ENCODE data around the gene TMEM178B. TPM values are rescaled to one million over a fixed set of nuclear protein-coding genes. Genes with fewer than 3 reads are reported as not detected.

TMEM178B gene
- total and polyA plus RNA-seq, 9 of the 15 experiments (the other 6 are each of a cell fraction or from before 2014, with no cell fraction given), result under 0.01 to 0.03 (median 0.01) TPM; not detected in 5

DNA sequence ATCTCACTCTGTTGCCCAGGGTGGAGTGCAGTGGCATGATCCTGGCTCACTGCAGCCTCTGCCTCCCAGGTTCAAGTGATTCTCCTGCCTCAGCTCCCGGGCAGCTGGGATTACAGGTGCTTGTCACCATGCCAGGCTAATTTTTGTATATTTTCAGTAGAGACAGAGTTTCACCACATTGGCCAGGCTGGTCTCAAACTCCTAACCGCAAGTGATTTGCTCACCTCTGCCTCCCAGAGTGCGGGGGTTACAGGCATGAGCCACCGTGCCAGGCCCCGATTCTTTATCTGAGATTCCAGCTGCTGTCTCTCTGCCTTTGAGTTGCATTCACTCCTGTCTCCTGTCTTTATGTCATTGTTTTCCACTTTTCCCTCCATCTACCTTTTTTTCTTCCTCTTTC is 168.7 kb downstream of the TMEM178B start:
- in situ Hi-C loops (cut with MboI), result no loop called here
- no TSS peak for BruUV-seq (replicated peaks)
- H4K20me1 ChIP-seq (replicated peaks; ENCODE audit: control insufficient read depth, insufficient read depth, low read length), result no peaks in the 10 kb centered on the region
- H3K79me2 ChIP-seq (ENCODE audit: control insufficient read depth, insufficient read depth, low read length), result no peaks in the 10 kb centered on the region
- intact Hi-C loops (cut with micrococcal nuclease), result no loop called here
- no peak overlapping the region for H3K4me3 ChIP-seq
- no peak overlapping the region for H3K9ac ChIP-seq (ENCODE audit: insufficient read depth in 1 of 2, low read depth in 2 of 2, low read length in 2 of 2)
- POLR2A ChIA-PET, result interaction anchor here (0.6 kb wide), 1 partner anchor 116 kb away, joined by 3 read pairs; no protein-coding TSS in a partner anchor
- H3K9me1 ChIP-seq (ENCODE audit: control insufficient read depth, insufficient read depth, low read length), result no peaks in the 10 kb centered on the region
- DNase-seq (ENCODE audit: extremely low read depth in 1 of 4, low spot score in 3 of 4), result no peak
- H3K4me1 ChIP-seq (replicated peaks in 1 of 2; ENCODE audit: control insufficient read depth in 2 of 2, insufficient read depth in 2 of 2, low read length in 2 of 2), result no peaks in the 10 kb centered on the region
- peaks cover 39 to 40% of the 10 kb centered on the region in 2 experiments for H3K27me3 ChIP-seq (ENCODE audit: control insufficient read depth in 2 of 2, insufficient read depth in 2 of 2, low read length in 2 of 2)
- no peak overlapping the region for H3K27ac ChIP-seq (ENCODE audit: extremely low read depth, low read depth, low read length)
- no peaks in the 10 kb centered on the region for H3K36me3 ChIP-seq (ENCODE audit: control insufficient read depth, insufficient read depth, low read length)
- H3K4me2 ChIP-seq (ENCODE audit: insufficient read depth, low read length), result no peak overlapping the region
- 0% methylated on average over 5 of the region's 5 CpGs for WGBS (ENCODE audit: insufficient coverage, low coverage, missing lambda C conversion rate)
- no peak overlapping the region for H2AFZ ChIP-seq (ENCODE audit: low read depth, low read length)
- no peak for TF ChIP-seq ZNF436 (CRISPR knock-in tag; IDR thresholded peaks at IDR 0.05)
- TF ChIP-seq CBFA2T3 (IDR thresholded peaks at IDR 0.05), result peak; percentile 31; the same call in 1 of the 2 replicates
- no peaks in the 10 kb centered on the region for H3K9me3 ChIP-seq (replicated peaks; ENCODE audit: control insufficient read depth, insufficient read depth, low read depth, low read length)
- CTCF ChIA-PET (ENCODE audit: low intra/inter-chr PET ratio), result no interaction called here
- no peak for FAIRE-seq
- no peak for ATAC-seq

- Histone ChIP-seq H3K9me3 (replicated peaks; ENCODE audit: control insufficient read depth, insufficient read depth, low read depth, low read length) (no peaks in the 10 kb centered on the region), H3K27me3 (ENCODE audit: control insufficient read depth in 2 of 2, insufficient read depth in 2 of 2, low read length in 2 of 2) (peaks cover 34 to 35% of the 10 kb centered on the region in 2 experiments), H3K79me2 (ENCODE audit: control insufficient read depth, insufficient read depth, low read length) (no peaks in the 10 kb centered on the region), H2AFZ (ENCODE audit: low read depth, low read length) (no peak overlapping the region), H3K9ac (ENCODE audit: insufficient read depth in 1 of 2, low read depth in 2 of 2, low read length in 2 of 2) (no peak overlapping the region), H3K36me3 (ENCODE audit: control insufficient read depth, insufficient read depth, low read length) (no peaks in the 10 kb centered on the region), H3K27ac (ENCODE audit: extremely low read depth, low read depth, low read length) (no peak overlapping the region), H3K4me2 (ENCODE audit: insufficient read depth, low read length) (no peak overlapping the region), H3K4me3 (no peak overlapping the region), H3K4me1 (replicated peaks in 1 of 2; ENCODE audit: control insufficient read depth in 2 of 2, insufficient read depth in 2 of 2, low read length in 2 of 2) (no peaks in the 10 kb centered on the region), H3K9me1 (ENCODE audit: control insufficient read depth, insufficient read depth, low read length) (no peaks in the 10 kb centered on the region), H4K20me1 (replicated peaks; ENCODE audit: control insufficient read depth, insufficient read depth, low read length) (no peaks in the 10 kb centered on the region)
- TF ChIP-seq, protein P1, sequence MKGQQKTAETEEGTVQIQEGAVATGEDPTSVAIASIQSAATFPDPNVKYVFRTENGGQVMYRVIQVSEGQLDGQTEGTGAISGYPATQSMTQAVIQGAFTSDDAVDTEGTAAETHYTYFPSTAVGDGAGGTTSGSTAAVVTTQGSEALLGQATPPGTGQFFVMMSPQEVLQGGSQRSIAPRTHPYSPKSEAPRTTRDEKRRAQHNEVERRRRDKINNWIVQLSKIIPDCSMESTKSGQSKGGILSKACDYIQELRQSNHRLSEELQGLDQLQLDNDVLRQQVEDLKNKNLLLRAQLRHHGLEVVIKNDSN (CRISPR knock-in tag; IDR thresholded peaks at IDR 0.05), result 0 out of 2 replicates have a peak, but pooled peaks have one; percentile 11
- no peak for TF ChIP-seq GATAD2B (IDR thresholded peaks at IDR 0.05; ENCODE audit: borderline replicate concordance)
- in situ Hi-C loops (cut with MboI) (no loop called here), intact Hi-C loops (cut with micrococcal nuclease) (no loop called here)
- ChIA-PET CTCF (ENCODE audit: low intra/inter-chr PET ratio) (no interaction called here), POLR2A (interaction anchor here (0.6 to 0.9 kb wide), 3 partner anchors 8 to 117 kb away, joined by 3 read pairs; no protein-coding TSS in a partner anchor)
- 0% methylated on average over 8 of the region's 8 CpGs for WGBS (ENCODE audit: insufficient coverage, low coverage, missing lambda C conversion rate)
- ATAC-seq (no peak), DNase-seq (ENCODE audit: extremely low read depth in 1 of 4, low spot score in 3 of 4) (no peak), FAIRE-seq (no peak)
- BruUV-seq (replicated peaks), result no TSS peak
Observed at GRCh38 chr7:141243368-141243767, 169.5 kb downstream of the TMEM178B start.
